GM21447 (cell line): ENCODE results near the gene AMY2A.
"Not testable (repeated sequence)": the region's sequence is repeated elsewhere in the genome, so short reads cannot be mapped to it uniquely, and the experiment has no call there.

ENCODE experiments used
- ATAC-seq: cut with Tn5 transposase; IDR thresholded peaks from one replicate; pipeline ENCODE4 v1.9.1; 2021; ENCODE audit not compliant: unreplicated experiment

AMY2A gene

GRCh38 chr1:103616994-103617477 lies at the start of gene AMY2A:
AMY2A (plus strand) TSS chr1:103617427; CDS start chr1:103617441, 14 bp downstream.
- ATAC-seq: not testable (repeated sequence)

DNA sequence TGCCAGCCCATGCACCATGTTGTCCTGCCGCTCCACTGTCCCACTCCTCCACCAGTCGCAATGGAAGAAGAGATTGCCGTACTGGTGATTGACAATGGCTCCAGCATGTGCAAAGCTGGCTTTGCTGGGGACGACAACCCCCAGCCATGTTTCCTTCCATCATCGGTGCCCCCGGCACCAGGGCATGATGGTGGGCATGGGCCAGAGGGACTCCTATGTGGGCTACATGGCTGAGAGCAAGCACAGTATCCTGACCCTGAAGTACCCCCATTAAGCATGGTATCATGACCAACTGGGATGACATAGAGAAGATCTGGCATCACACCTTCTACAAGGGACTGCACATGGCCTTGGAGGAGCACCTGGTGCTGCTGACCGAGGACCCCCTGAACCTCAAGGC lies 47.7 kb upstream of the AMY2A start:
- ATAC-seq: no peak

DNA sequence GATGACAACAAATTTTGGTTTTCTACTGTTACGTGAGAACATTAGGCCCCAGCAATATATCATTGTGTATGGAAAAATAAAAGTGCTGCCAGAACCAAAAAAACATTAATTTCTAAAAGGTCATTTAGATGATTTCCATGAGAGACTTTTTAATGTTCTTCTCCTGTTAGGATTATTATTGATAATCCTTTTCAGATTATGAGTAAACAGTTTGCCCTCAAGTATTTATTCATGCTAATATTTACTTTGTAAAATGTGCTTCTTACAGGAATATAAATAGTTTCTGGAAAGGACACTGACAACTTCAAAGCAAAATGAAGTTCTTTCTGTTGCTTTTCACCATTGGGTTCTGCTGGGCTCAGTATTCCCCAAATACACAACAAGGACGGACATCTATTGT lies 45.9 kb upstream of the AMY2A start, which contains the start of gene AMY2B:
Gene AMY2B, plus strand, starts transcription at position 301 of the 400 bp plus-strand sequence. Its CDS starts 14 bp downstream, at position 315.
- not testable (repeated sequence) for ATAC-seq

GRCh38 chr1:103576065-103576464 lies 41.2 kb upstream of the AMY2A start:
- ATAC-seq: no peak

GRCh38 chr1:103576784-103577183 lies 40.4 kb upstream of the AMY2A start:
- ATAC-seq: not testable (repeated sequence)

- ATAC-seq: no peak
Observed at GRCh38 chr1:103582464-103582863, 34.8 kb upstream of the AMY2A start.

DNA sequence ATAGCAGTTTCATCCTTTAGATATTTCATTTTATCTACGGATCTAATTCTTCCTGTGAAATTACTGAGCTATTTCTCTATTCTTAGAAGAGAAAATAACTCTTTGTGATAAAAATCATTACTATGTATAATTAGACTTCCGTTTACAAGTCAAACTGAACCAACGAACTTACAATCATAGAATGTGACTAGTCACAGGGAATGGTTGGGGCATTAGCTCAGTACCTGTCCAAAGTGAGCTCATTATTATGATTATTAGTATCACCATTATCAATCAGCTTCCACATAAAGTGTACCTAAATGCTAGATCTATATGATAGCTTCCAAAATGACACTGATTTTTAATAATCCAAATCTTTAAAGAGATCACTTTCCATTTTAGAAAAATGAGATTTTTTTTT lies 33.3 kb upstream of the AMY2A start:
- ATAC-seq: no peak

DNA sequence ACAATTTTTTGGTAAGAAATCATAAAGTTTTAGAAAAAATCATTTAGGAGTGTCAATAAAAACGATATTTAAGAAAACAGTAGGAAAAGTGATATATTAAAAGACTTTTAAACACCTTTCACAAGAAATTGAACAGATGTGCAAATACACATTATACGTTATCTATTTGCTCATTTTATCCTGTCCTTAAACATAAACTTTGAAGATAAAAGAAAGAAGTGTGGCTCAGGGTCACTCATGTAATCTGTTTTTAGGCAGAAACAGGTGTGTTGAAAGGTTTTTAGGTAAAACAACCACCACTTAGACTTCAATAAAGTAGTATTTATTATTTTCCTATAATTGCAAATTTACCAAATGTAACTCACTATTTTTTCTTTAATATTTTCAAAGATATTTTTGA lies 32.7 kb upstream of the AMY2A start:
- no peak for ATAC-seq

- not testable (repeated sequence) for ATAC-seq
Observed at GRCh38 chr1:103602740-103603139, 14.5 kb upstream of the AMY2A start.

DNA sequence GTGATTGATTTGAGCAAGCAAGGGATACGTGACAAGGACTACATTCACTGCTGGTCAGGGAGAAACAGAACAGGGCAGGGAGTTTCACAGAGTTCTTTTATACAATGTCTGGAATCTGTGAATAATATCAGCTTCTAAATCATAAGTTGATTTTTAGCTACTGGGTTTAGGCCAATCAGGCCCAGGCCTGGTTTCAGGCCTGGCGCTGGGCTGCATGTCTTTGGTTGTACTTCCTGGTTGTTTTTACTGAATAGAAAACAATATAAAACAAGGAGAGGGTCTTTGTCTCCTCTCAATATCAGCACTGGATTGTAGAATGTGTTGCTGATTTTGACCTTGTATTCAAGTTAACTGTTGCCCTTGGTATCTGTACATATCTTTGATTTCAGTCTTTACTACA lies 865 bp upstream of the AMY2A start:
- no peak for ATAC-seq

DNA sequence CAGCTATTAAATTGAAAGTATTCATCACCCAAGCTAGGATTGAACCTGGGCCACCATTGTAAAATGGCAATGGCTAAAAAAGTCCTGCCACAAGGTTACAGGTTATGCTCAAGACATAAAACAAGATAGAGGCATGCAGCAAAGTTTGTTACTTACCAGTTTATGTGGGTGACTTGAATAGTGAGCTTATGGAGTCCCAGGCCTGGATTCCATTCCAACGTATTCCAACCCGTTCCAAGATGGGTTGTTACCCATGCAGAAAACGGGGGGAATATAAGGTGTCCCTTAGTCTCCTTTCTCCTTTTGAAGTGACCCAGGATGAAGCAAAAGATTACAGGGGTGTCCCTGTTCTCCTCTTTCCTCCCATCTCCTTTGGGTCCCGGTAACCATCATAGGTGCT lies 10.2 kb downstream of the AMY2A start:
- not testable (repeated sequence) for ATAC-seq

- not testable (repeated sequence) for ATAC-seq
Observed at GRCh38 chr1:103641194-103641593, 24.0 kb downstream of the AMY2A start.

GRCh38 chr1:103643908-103644307 lies 26.7 kb downstream of the AMY2A start:
- ATAC-seq: not testable (repeated sequence)

DNA sequence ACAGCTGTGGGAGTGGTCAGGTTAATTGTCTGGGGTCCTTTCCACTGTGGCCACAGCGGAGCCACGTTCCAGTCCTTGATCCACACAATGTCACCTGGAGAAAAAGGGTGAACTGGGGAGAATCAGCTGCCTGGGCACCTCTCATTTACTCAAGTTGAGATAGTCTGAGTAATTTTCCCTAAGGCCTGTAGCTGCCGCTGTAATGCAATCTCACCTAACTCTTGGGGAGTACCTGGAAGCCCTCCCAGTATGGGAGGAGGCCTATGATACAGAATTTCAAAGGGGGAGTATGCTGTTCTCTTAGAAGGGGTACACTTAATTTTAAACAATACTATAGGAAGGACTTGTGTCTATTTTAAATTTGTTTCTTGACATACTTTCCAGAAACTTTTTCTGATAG lies 33.1 kb downstream of the AMY2A start:
- not testable (repeated sequence) for ATAC-seq

DNA sequence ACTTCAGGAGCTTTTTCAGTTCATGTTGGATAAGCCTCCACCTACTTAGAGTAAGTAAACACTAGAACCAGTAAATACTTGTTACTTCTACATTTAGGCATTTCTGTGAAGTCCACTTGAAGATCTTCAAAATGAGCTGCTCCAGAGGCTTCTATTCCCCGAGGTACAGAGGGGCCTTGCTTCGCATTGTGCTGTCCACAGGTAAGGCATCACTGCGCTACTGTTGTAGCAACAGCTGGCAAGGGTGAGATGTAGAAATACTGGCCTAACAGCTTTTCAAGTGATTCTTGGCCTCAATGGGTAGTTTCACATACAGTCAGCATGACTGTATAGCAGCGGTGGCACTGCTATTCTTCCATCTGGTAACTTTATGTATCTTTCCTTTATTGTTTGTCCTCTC lies 33.7 kb downstream of the AMY2A start:
- ATAC-seq: not testable (repeated sequence)

DNA sequence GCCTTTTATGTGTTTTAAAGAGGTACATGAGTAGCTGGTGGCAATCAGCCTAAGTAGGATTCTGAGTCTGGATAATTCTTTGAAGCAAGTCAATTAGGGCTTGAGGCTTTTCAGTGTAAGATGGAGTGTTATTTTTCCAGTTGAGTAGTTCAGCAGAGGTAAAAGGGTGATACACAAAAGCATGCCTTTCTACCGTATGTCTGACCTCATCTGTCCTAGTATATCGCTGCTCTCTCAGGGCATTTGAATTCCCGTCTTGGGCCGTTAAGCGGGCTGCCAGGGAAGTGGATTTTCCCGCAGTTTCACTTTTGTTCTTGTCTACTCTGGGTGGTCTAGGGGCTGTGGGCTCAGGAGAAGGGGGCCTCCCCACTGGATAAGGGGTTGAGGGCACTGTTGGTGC lies 36.9 kb downstream of the AMY2A start:
- not testable (repeated sequence) for ATAC-seq

- ATAC-seq: not testable (repeated sequence)
Observed at GRCh38 chr1:103655460-103655859, 38.2 kb downstream of the AMY2A start, which contains the start of gene AMY1A. AMY1A (plus strand) TSS chr1:103655760; CDS start chr1:103656331, 571 bp downstream.
